ENCODE data around the gene PSORS1C1.
A peak's percentile ranks its signal among the peaks of the same experiment; 100 is the strongest.

The PSORS1C1 gene

GRCh38 chr6:31126396-31127175 is 12.0 kb downstream of the PSORS1C1 start:
- no peak for DNase-seq (ENCODE audit: low spot score)

GRCh38 chr6:31128093-31128676 is 13.6 kb downstream of the PSORS1C1 start:
- peak; percentile 73 for DNase-seq (ENCODE audit: low spot score)

- DNase-seq (ENCODE audit: low spot score) = no peak
These were observed 14.5 kb downstream of the PSORS1C1 start for GRCh38 chr6:31129130-31129529.

- no peak for DNase-seq (ENCODE audit: low spot score)
These were observed 16.2 kb downstream of the PSORS1C1 start for GRCh38 chr6:31130751-31131150.

GRCh38 chr6:31131595-31131994 is 17.0 kb downstream of the PSORS1C1 start:
- DNase-seq (ENCODE audit: low spot score) = no peak

- no peak for DNase-seq (ENCODE audit: low spot score)
These were observed 18.2 kb downstream of the PSORS1C1 start for GRCh38 chr6:31132806-31133205.

GRCh38 chr6:31135710-31136109 is 21.1 kb downstream of the PSORS1C1 start:
- no peak for DNase-seq (ENCODE audit: low spot score)

- DNase-seq (ENCODE audit: low spot score) = no peak
These were observed 24.4 kb downstream of the PSORS1C1 start, which contains the start of gene PSORS1C2 for GRCh38 chr6:31138982-31139381. Gene PSORS1C2, minus strand, starts transcription at chr6:31139066. Its CDS starts 40 bp downstream, at chr6:31139026.

GRCh38 chr6:31139599-31139998 is 25.0 kb downstream of the PSORS1C1 start:
- DNase-seq (ENCODE audit: low spot score) = no peak

GRCh38 chr6:31140643-31141042 is 26.0 kb downstream of the PSORS1C1 start:
- DNase-seq (ENCODE audit: low spot score) = no peak

GRCh38 chr6:31142361-31142761 is 27.8 kb downstream of the PSORS1C1 start:
- no peak for DNase-seq (ENCODE audit: low spot score)

- DNase-seq (ENCODE audit: low spot score) = no peak
These were observed 28.5 kb downstream of the PSORS1C1 start for GRCh38 chr6:31143148-31143547.

GRCh38 chr6:31144296-31144969 is 29.8 kb downstream of the PSORS1C1 start:
- DNase-seq (ENCODE audit: low spot score) = no peak

- DNase-seq (ENCODE audit: low spot score) = no peak
These were observed 30.4 kb downstream of the PSORS1C1 start for GRCh38 chr6:31144970-31145340.

GRCh38 chr6:31145386-31145785 is 30.8 kb downstream of the PSORS1C1 start:
- no peak for DNase-seq (ENCODE audit: low spot score)

- DNase-seq (ENCODE audit: low spot score) = no peak
These were observed 35.3 kb downstream of the PSORS1C1 start for GRCh38 chr6:31149827-31150447.

GRCh38 chr6:31152781-31153180 is 38.2 kb downstream of the PSORS1C1 start:
- DNase-seq (ENCODE audit: low spot score) = no peak

- DNase-seq (ENCODE audit: low spot score) = no peak
These were observed 39.8 kb downstream of the PSORS1C1 start for GRCh38 chr6:31154436-31154835.

- DNase-seq (ENCODE audit: low spot score) = no peak
These were observed 42.0 kb downstream of the PSORS1C1 start for GRCh38 chr6:31156641-31157040.

GRCh38 chr6:31157513-31158139 is 43.0 kb downstream of the PSORS1C1 start, which contains the start of gene CCHCR1:
Gene CCHCR1, minus strand, starts transcription at chr6:31157802. Its CDS starts 202 bp downstream, at chr6:31157600.
- DNase-seq (ENCODE audit: low spot score) = no peak

GRCh38 chr6:31158140-31158862 is 43.7 kb downstream of the PSORS1C1 start, which contains the start of gene TCF19:
Gene TCF19, plus strand, starts transcription at chr6:31158589. Its CDS starts 881 bp downstream, at chr6:31159470.
- peak; percentile 99 for DNase-seq (ENCODE audit: low spot score)
